ENCODE data around the gene CCDC169.

GRCh38 chr13:36210738-36211137 is 86.9 kb downstream of the CCDC169 start:
- no peak for TF ChIP-seq JAZF1 (CRISPR knock-in tag; IDR thresholded peaks at IDR 0.05)
- TF ChIP-seq E2F5 (CRISPR knock-in tag; IDR thresholded peaks at IDR 0.05) = no peak
- TF ChIP-seq, protein P1, sequence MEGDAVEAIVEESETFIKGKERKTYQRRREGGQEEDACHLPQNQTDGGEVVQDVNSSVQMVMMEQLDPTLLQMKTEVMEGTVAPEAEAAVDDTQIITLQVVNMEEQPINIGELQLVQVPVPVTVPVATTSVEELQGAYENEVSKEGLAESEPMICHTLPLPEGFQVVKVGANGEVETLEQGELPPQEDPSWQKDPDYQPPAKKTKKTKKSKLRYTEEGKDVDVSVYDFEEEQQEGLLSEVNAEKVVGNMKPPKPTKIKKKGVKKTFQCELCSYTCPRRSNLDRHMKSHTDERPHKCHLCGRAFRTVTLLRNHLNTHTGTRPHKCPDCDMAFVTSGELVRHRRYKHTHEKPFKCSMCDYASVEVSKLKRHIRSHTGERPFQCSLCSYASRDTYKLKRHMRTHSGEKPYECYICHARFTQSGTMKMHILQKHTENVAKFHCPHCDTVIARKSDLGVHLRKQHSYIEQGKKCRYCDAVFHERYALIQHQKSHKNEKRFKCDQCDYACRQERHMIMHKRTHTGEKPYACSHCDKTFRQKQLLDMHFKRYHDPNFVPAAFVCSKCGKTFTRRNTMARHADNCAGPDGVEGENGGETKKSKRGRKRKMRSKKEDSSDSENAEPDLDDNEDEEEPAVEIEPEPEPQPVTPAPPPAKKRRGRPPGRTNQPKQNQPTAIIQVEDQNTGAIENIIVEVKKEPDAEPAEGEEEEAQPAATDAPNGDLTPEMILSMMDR (IDR thresholded peaks at IDR 0.05) = no peak
- TF ChIP-seq ZNF121 (CRISPR knock-in tag; IDR thresholded peaks at IDR 0.05) = no peak
- no peak for TF ChIP-seq ATF2 (CRISPR knock-in tag; IDR thresholded peaks at IDR 0.05; ENCODE audit: borderline replicate concordance, low read depth)
- TF ChIP-seq, protein P2, sequence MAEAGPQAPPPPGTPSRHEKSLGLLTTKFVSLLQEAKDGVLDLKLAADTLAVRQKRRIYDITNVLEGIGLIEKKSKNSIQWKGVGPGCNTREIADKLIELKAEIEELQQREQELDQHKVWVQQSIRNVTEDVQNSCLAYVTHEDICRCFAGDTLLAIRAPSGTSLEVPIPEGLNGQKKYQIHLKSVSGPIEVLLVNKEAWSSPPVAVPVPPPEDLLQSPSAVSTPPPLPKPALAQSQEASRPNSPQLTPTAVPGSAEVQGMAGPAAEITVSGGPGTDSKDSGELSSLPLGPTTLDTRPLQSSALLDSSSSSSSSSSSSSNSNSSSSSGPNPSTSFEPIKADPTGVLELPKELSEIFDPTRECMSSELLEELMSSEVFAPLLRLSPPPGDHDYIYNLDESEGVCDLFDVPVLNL (CRISPR knock-in tag; IDR thresholded peaks at IDR 0.05; ENCODE audit: borderline replicate concordance, low read depth) = no peak
- no peak for TF ChIP-seq ZNF317 (CRISPR knock-in tag; IDR thresholded peaks at IDR 0.05; ENCODE audit: borderline replicate concordance, low read depth)
- TF ChIP-seq GRHL2 (CRISPR knock-in tag; IDR thresholded peaks at IDR 0.05; ENCODE audit: insufficient replicate concordance, severe bottlenecking) = no peak
- no peak for TF ChIP-seq ZNF423 (CRISPR knock-in tag; IDR thresholded peaks at IDR 0.05)
- TF ChIP-seq OVOL2 (CRISPR knock-in tag; IDR thresholded peaks at IDR 0.05; ENCODE audit: borderline replicate concordance) = no peak
- no peak for TF ChIP-seq NR3C1 (CRISPR knock-in tag; conservative IDR thresholded peaks at IDR 0.05; ENCODE audit: low read depth)

Measured in WTC11 (cell line).